ELF-1 (cell line): ENCODE data around the gene PLA2G7.
A peak's percentile ranks its signal among the peaks of the same experiment; 100 is the strongest.

Source experiments
- DNase-seq: peaks from one replicate; pipeline ENCODE4 v3.0.0-alpha.2; 2016; ENCODE audit warnings: low read depth, low spot score

The PLA2G7 gene

GRCh38 chr6:46688966-46689335 lies 46.2 kb downstream of the PLA2G7 start:
- DNase-seq = no peak

GRCh38 chr6:46688117-46688965 lies 46.8 kb downstream of the PLA2G7 start:
- no peak for DNase-seq

DNA sequence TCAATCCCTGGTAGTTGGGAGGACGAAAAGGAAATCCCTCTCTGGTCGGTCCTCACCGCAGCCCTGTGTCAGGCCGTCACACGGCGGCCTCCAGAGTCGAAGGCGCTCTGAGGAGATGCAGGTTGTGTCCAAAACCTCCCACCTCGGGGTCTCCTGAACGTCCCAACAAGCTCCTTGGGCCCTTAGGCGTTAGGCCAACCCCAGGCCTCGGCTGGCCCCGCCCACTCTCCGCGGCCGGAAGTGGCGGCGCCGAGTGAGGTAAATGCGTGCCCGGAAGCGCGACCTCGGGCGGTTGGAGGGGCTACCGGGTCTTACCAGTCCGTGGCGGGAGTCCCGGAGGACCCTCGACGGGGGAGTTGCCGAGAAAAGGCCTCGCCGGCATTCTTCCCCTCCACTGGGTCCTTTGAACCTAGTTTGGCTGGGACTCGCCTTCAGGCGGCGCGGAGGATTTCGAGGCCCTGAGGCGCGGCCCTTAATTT lies 47.5 kb downstream of the PLA2G7 start, which contains the start of gene TDRD6:
Gene TDRD6, plus strand, starts transcription at position 267 of the 479 bp plus-strand sequence. CDS start 244 bp downstream, outside the sequence.
- DNase-seq = no peak

- no peak for DNase-seq
These were observed 50.4 kb downstream of the PLA2G7 start for GRCh38 chr6:46684771-46685170.

DNA sequence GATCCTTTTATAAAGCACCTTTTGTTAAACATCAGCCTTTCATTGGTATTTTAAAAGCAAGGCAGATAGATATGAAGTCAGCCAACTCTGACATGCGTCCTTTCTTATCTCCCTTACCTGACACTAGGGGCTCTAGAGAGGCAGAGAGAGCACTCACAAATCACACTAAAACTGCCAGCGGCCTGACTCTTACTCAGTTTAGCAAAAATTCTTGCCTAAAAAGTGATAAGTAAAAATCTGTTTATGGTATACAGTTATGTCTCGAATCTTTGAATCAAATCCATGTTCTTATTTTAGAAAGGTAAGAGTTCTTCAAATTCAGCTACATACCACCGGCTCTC lies 57.9 kb downstream of the PLA2G7 start:
- DNase-seq = no peak

GRCh38 chr6:46676604-46677313 lies 58.4 kb downstream of the PLA2G7 start:
- no peak for DNase-seq

DNA sequence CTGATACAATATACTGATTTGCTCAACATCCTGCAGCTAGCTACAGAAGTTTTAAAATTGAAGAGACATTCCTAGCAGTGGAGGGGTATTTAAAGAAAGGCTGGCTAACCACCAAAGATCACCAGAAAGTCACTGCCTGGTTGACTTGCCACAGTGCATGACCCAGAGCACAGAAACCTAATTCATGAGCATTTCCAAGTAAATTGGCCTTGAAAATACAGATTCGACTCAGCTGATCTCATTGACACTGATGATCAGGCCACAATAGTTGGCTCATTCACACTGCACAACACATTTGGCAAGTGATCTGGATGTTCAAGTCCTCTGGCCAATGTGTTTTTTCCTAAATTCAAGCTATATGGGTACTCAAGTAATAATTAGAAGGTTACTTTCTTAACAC lies 60.8 kb downstream of the PLA2G7 start:
- no peak for DNase-seq

- no peak for DNase-seq
These were observed 67.8 kb downstream of the PLA2G7 start for GRCh38 chr6:46667377-46667776.

GRCh38 chr6:46661483-46661882 lies 73.7 kb downstream of the PLA2G7 start:
- DNase-seq = no peak

GRCh38 chr6:46657642-46658041 lies 77.5 kb downstream of the PLA2G7 start:
- DNase-seq = no peak

DNA sequence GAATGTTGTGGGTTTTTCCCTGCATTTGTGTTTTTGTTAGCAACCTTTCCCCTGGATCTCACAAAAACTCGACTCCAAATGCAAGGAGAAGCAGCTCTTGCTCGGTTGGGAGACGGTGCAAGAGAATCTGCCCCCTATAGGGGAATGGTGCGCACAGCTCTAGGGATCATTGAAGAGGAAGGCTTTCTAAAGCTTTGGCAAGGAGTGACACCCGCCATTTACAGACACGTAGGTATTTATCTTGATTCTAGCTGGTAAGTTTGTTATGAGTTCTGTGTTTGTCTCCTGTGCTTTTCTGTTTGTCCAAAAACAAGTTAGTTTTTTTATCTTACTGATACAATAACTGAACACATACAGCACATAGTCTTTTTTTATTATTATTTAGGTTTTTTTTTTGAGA lies 79.4 kb downstream of the PLA2G7 start:
- DNase-seq = peak; percentile 78
